Colonic mucosa (tissue), 4 donors: ENCODE data around the gene EGF. TPM values are rescaled to one million over a fixed set of nuclear protein-coding genes. Genes with fewer than 3 reads are reported as not detected.
"Not testable (repeated sequence)": the region's sequence is repeated elsewhere in the genome, so short reads cannot be mapped to it uniquely, and the experiment has no call there.

Source experiments
- DNase-seq: peaks from one replicate; pipeline ENCODE4 v3.0.0-alpha.2; 2020
- H3K27ac ChIP-seq: fragments of 200-600 bp; one replicate; pipeline ENCODE4 v1.8.0; 2021
- H3K27me3 ChIP-seq: fragments of 200-600 bp; one replicate; pipeline ENCODE4 v1.8.0; 2021
- H3K36me3 ChIP-seq: fragments of 200-600 bp; one replicate; pipeline ENCODE4 v1.8.0; 2021
- H3K4me1 ChIP-seq: fragments of 200-600 bp; one replicate; pipeline ENCODE4 v1.8.0; 2021; ENCODE audit warnings: mild to moderate bottlenecking
- H3K4me3 ChIP-seq: fragments of 200-600 bp; one replicate; pipeline ENCODE4 v1.8.0; 2021
- H3K9ac ChIP-seq, 2 donors: one replicate each; pipeline ENCODE4 v1.7.0; 2013; ENCODE audit warnings: control low read depth in 2 of 2, low read depth in 2 of 2, low read length in 2 of 2
- H3K9me3 ChIP-seq: fragments of 200-600 bp; one replicate; pipeline ENCODE4 v1.8.0; 2021
- CTCF ChIP-seq: fragments of 200-600 bp; IDR thresholded peaks from one replicate; pipeline ENCODE4 v1.8.0; 2022; ENCODE audit warnings: antibody characterized with exemption, mild to moderate bottlenecking
- intact Hi-C: fragments of 100-400 bp; cut with DNase I; formaldehyde crosslinking; loops from one replicate; pipeline ENCODE4 v1.14.1; 2022
- total RNA-seq, 2 donors: library from RNA; stranded (reverse); fragmentation: NEBNext Ultra II Directional in 1 of 2; extraction: Animal tissue kit (Norgen Biotek cat#: 25700) in 1 of 2; gene quantifications; one replicate each; pipeline ENCODE4 v1.2.1, GENCODE V29; 2021
- donor health status: healthy.
- donor health status: DM: no; HTN: no; CAD: no.
- donor health status: DM: no; HTN: no; CAD: no.

The EGF gene
- total RNA-seq, 2 donors from 2014 or later = 2.2 to 2.8 TPM

DNA sequence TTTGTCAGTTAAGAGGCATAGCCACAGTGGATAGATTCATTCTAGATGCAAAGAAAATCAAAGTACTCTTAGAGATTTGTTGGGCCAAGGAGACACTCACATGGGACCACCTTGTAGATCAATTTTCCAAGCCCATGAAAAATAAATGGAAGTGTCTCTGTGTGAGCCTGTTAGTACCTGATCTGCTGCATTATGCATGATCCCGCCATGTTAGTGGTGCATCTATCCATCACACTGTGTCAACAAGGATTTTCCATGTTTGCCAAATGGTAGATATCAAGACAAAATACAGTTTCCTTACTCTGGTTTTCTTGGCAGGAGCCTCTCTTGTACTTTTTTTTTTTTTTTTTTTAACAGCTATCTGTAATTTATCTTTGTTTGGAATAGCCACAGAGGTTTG, 112.4 kb downstream of the EGF start:
- H3K9ac ChIP-seq = no peak overlapping the region
- no peaks in the 10 kb centered on the region for H3K27me3 ChIP-seq
- H3K36me3 ChIP-seq = no peaks in the 10 kb centered on the region
- H3K27ac ChIP-seq = no peak overlapping the region
- no peak overlapping the region for H3K4me3 ChIP-seq
- no peaks in the 10 kb centered on the region for H3K9me3 ChIP-seq
- no peak for TF ChIP-seq CTCF
- intact Hi-C loops = no loop called here
- DNase-seq = no peak
- H3K4me1 ChIP-seq = no peaks in the 10 kb centered on the region

DNA sequence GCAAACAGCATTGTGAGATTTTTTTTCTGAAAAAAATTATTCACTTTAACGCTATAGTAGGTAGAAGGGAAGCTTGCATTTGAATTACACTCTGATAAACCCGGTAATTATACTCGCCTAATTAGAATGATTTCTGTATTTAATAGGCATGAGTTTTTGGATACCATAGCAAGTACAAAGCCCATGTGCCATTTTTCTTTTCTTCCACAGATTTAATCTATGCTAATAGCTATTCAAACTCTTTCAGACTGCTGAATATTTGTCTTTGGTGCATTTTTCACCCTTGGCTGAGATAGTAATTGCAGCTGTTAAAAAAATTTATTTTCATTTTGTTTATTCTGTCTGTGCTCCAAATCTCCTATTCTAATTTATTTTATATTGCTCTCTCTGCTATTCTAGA, 113.0 kb downstream of the EGF start:
- DNase-seq = no peak
- intact Hi-C loops = no loop called here

GRCh38 chr4:110032603-110033002, 119.9 kb downstream of the EGF start:
- Histone ChIP-seq H3K9me3 (no peaks in the 10 kb centered on the region), H3K27ac (no peak overlapping the region), H3K27me3 (no peaks in the 10 kb centered on the region), H3K9ac (no peak overlapping the region), H3K4me1 (no peaks in the 10 kb centered on the region), H3K4me3 (no peak overlapping the region), H3K36me3 (no peaks in the 10 kb centered on the region)
- DNase-seq = no peak
- no peak for TF ChIP-seq CTCF
- intact Hi-C loops = no loop called here

More for the DNA sequence above, 113.0 kb downstream of the EGF start:
- Histone ChIP-seq H3K9ac (no peak overlapping the region), H3K4me3 (no peak overlapping the region), H3K27me3 (no peaks in the 10 kb centered on the region), H3K27ac (no peak overlapping the region), H3K4me1 (no peaks in the 10 kb centered on the region), H3K36me3 (no peaks in the 10 kb centered on the region), H3K9me3 (no peaks in the 10 kb centered on the region)
- TF ChIP-seq CTCF = no peak

GRCh38 chr4:110033355-110034025, 120.8 kb downstream of the EGF start:
- intact Hi-C loops = no loop called here
- no peaks in the 10 kb centered on the region for H3K27me3 ChIP-seq
- no peak for DNase-seq

DNA sequence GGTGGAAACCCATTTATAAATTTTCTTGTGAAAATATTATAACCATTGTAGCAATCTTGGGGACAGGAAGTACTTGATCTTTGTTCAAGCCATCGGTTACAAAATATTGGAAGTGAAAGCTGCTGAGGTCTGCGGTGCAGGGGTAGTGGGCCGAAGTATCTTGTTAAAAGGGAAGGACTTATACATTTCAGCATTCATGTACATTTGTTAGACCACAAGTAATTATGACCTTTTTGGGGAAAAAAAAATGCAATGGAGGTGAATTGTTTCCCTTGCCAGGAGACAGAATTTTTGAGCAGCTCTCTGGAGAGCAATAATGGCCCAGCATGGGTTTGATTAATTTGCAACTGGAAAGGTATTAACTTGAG, 121.3 kb downstream of the EGF start:
- no peak for DNase-seq
- H3K27me3 ChIP-seq = no peaks in the 10 kb centered on the region
- no peaks in the 10 kb centered on the region for H3K4me1 ChIP-seq
- no peak overlapping the region for H3K4me3 ChIP-seq
- no peak overlapping the region for H3K9ac ChIP-seq
- intact Hi-C loops = no loop called here
- no peak overlapping the region for H3K27ac ChIP-seq
- no peaks in the 10 kb centered on the region for H3K36me3 ChIP-seq
- no peak for TF ChIP-seq CTCF
- no peaks in the 10 kb centered on the region for H3K9me3 ChIP-seq

More at GRCh38 chr4:110033355-110034025, 120.8 kb downstream of the EGF start:
- no peak overlapping the region for H3K9ac ChIP-seq
- no peak overlapping the region for H3K4me3 ChIP-seq
- TF ChIP-seq CTCF = no peak
- no peaks in the 10 kb centered on the region for H3K9me3 ChIP-seq
- no peaks in the 10 kb centered on the region for H3K36me3 ChIP-seq
- no peaks in the 10 kb centered on the region for H3K4me1 ChIP-seq
- no peak overlapping the region for H3K27ac ChIP-seq

GRCh38 chr4:110039164-110039563, 126.5 kb downstream of the EGF start:
- H3K4me1 ChIP-seq, H3K9ac ChIP-seq, H3K9me3 ChIP-seq, intact Hi-C loops, DNase-seq, H3K27me3 ChIP-seq, H3K36me3 ChIP-seq, H3K4me3 ChIP-seq, H3K27ac ChIP-seq: not testable (repeated sequence)
